HL-60 (cell line): ENCODE results near the gene RPUSD4.

Experiments used
- GABPA ChIP-seq: IDR thresholded peaks from 2 replicates; pipeline ENCODE4 v1.6.1; 2012; ENCODE audit warnings: low read depth
- POLR2AphosphoS5 ChIP-seq: IDR thresholded peaks from 2 replicates; pipeline ENCODE4 v1.6.1; 2012; ENCODE audit warnings: low read depth
- REST ChIP-seq: IDR thresholded peaks from 2 replicates; pipeline ENCODE4 v1.6.1; 2012; ENCODE audit warnings: low read depth; ENCODE audit not compliant: insufficient replicate concordance
- SPI1 ChIP-seq: IDR thresholded peaks from 2 replicates; pipeline ENCODE4 v1.6.1; 2012; ENCODE audit warnings: low read depth, mild to moderate bottlenecking, borderline replicate concordance
- TF ChIP-seq, protein P1 (sequence below): IDR thresholded peaks from one replicate; pipeline ENCODE4 v1.5.1; 2011; ENCODE audit warnings: low read length, control low read depth, inconsistent platforms; ENCODE audit not compliant: insufficient read depth

- TF ChIP-seq, protein P1, sequence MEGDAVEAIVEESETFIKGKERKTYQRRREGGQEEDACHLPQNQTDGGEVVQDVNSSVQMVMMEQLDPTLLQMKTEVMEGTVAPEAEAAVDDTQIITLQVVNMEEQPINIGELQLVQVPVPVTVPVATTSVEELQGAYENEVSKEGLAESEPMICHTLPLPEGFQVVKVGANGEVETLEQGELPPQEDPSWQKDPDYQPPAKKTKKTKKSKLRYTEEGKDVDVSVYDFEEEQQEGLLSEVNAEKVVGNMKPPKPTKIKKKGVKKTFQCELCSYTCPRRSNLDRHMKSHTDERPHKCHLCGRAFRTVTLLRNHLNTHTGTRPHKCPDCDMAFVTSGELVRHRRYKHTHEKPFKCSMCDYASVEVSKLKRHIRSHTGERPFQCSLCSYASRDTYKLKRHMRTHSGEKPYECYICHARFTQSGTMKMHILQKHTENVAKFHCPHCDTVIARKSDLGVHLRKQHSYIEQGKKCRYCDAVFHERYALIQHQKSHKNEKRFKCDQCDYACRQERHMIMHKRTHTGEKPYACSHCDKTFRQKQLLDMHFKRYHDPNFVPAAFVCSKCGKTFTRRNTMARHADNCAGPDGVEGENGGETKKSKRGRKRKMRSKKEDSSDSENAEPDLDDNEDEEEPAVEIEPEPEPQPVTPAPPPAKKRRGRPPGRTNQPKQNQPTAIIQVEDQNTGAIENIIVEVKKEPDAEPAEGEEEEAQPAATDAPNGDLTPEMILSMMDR, result no peak
- TF ChIP-seq SPI1 (no peak), REST (no peak), POLR2AphosphoS5 (no peak), GABPA (no peak)
These were observed 8.6 kb downstream of the RPUSD4 start for GRCh38 chr11:126202646-126203359.
